Left lung (tissue), 10 donors: ENCODE data around the gene RHEX. TPM values are rescaled to one million over a fixed set of nuclear protein-coding genes. Genes with fewer than 3 reads are reported as not detected.

ENCODE experiments used
- ATAC-seq: fragments of 200-7000 bp; cut with Tn5 transposase; one replicate; pipeline ENCODE4 v1.9.1; 2020; ENCODE audit warnings: moderate library complexity
- DNase-seq, 4 donors: peaks; one replicate each; pipeline ENCODE4 v3.0.0-alpha.2; 2013 to 2020
- H3K27ac ChIP-seq, 2 donors: fragments of 200-600 bp; sonication (generic) in 1 of 2; one replicate each; pipeline versions ENCODE4 v1.5.0 to v1.8.0; 2020 to 2021
- H3K27me3 ChIP-seq, 2 donors: fragments of 200-600 bp; sonication (generic) in 1 of 2; one replicate each; pipeline versions ENCODE4 v1.5.0 to v1.8.0; 2020 to 2021
- H3K36me3 ChIP-seq, 2 donors: fragments of 200-600 bp; sonication (generic) in 1 of 2; one replicate each; pipeline versions ENCODE4 v1.5.0 to v1.8.0; 2020 to 2021
- H3K4me1 ChIP-seq, 2 donors: fragments of 200-600 bp; one replicate each; pipeline ENCODE4 v1.8.0; 2021
- H3K4me3 ChIP-seq, 2 donors: fragments of 200-600 bp; sonication (generic) in 1 of 2; one replicate each; pipeline versions ENCODE4 v1.5.0 to v1.8.0; 2020 to 2021; ENCODE audit warnings: mild to moderate bottlenecking in 1 of 2
- H3K9me3 ChIP-seq, 2 donors: fragments of 200-600 bp; sonication (generic) in 1 of 2; one replicate each; pipeline versions ENCODE4 v1.5.0 to v1.8.0; 2020 to 2021
- CTCF ChIP-seq, 2 donors: fragments of 200-600 bp; sonication (generic) in 1 of 2; IDR thresholded peaks; one replicate each; pipeline versions ENCODE4 v1.5.0 to v1.8.0; 2021; ENCODE audit warnings: antibody characterized with exemption in 2 of 2
- intact Hi-C, 2 donors: fragments of 100-400 bp; cut with DNase I; formaldehyde crosslinking; loops; one replicate each; pipeline versions ENCODE4 v1.11.2 to v1.14.2; 2022
- polyA plus RNA-seq, 6 donors: library from polyadenylated mRNA; unstranded; fragments of 120-200 nt; gene quantifications; one replicate each; pipeline ENCODE4 v1.2.1, GENCODE V29; 2013; ENCODE audit not compliant: insufficient read length in 6 of 6
- total RNA-seq, 2 donors: library from RNA; stranded (reverse); fragmentation: NEBNext Ultra II Directional; extraction: Animal tissue kit (Norgen Biotek cat#: 25700); gene quantifications; one replicate each; pipeline ENCODE4 v1.2.1, GENCODE V29; 2021
- donor health status: DM: no; HTN: yes; CAD: no.
- donor health status: DM: no; HTN: no; CAD: no.

RHEX gene
- total and polyA plus RNA-seq, 8 donors: 0.18 to 2.4 (median 0.32) TPM; not detected in 1

DNA sequence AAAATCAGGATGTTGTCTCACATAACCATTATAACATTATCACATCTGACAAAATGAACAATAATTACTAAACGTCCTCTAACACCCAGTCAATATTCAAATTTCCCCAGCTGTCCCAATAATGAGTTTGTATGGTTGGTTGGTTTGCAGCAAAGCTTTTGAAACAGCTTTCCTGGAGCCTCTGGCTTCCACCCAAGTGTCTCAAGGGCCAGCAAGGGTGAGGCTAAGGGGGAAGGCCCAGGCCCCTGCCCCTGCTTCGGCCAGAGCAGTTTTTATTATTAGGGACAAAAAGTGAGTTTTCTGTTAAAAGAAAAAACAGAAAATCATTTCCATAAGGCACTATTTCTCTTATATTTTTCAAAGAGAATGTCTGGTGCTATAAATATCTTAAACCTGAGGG is 83.3 kb downstream of the RHEX start:
- no peaks in the 10 kb centered on the region for H3K36me3 ChIP-seq
- intact Hi-C loops: no loop called here
- DNase-seq (no peak), ATAC-seq (no peak)
- no peaks in the 10 kb centered on the region for H3K9me3 ChIP-seq
- H3K27ac ChIP-seq: no peak overlapping the region
- H3K4me1 ChIP-seq: no peaks in the 10 kb centered on the region
- TF ChIP-seq CTCF (IDR thresholded peaks at IDR 0.05): no peak
- peaks cover 0 to 12% of the 10 kb centered on the region in 2 donors for H3K27me3 ChIP-seq
- H3K4me3 ChIP-seq: no peak overlapping the region

DNA sequence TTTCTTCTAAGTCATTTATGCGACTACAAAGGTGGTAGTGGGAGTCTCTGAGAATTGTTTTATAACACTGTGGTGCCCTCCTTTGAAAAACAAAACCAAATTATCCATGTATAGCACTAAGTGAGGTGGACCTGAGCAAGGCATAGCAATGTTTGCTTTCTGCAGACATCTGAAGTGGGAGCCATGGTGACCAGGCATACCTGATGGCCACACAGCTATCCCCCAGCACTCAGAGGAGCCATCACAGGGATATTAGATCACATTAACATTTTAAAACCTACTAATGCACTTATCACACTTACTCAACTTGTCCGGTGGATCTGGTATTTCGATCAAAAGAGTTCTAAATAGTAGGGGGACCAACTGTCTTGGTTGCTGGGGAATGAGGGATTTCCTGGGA is 89.0 kb downstream of the RHEX start:
- no peaks in the 10 kb centered on the region for H3K9me3 ChIP-seq
- intact Hi-C loops: no loop called here
- no peak overlapping the region for H3K27ac ChIP-seq
- no peak for TF ChIP-seq CTCF (IDR thresholded peaks at IDR 0.05)
- H3K36me3 ChIP-seq: no peaks in the 10 kb centered on the region
- DNase-seq (no peak), ATAC-seq (no peak)
- H3K4me3 ChIP-seq: no peak overlapping the region
- H3K27me3 ChIP-seq: peaks cover 0 to 12% of the 10 kb centered on the region in 2 donors
- H3K4me1 ChIP-seq: no peaks in the 10 kb centered on the region

- no peak for TF ChIP-seq CTCF (IDR thresholded peaks at IDR 0.05)
- H3K4me3 ChIP-seq: no peak overlapping the region
- DNase-seq (no peak), ATAC-seq (no peak)
- H3K9me3 ChIP-seq: no peaks in the 10 kb centered on the region
- no peaks in the 10 kb centered on the region for H3K4me1 ChIP-seq
- intact Hi-C loops: no loop called here
- H3K27me3 ChIP-seq: peaks cover 0 to 12% of the 10 kb centered on the region in 2 donors
- H3K36me3 ChIP-seq: no peaks in the 10 kb centered on the region
- H3K27ac ChIP-seq: no peak overlapping the region
These were observed 89.8 kb downstream of the RHEX start for GRCh38 chr1:206142770-206143169.

GRCh38 chr1:206143537-206144172 is 90.7 kb downstream of the RHEX start:
- intact Hi-C loops: no loop called here

DNA sequence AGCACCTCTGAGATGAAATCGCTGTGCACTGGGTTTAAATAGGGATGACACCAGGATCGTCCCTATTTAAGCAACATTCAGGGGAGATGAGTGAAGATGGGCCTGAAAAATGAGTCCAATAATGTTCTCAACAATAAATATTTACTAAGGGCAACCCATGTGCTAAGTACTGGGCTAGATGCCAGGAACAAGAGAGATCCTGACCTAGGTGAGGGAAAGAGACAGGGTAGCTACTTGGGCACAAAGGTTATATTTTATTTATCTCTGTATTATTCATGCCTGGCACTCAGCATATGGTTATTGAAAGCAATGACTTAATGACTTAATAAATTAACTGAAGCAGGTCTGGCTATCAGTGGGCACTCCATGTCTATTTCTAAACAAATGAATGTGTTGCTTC is 91.6 kb downstream of the RHEX start:
- DNase-seq (no peak), ATAC-seq (no peak)
- intact Hi-C loops: no loop called here
- Histone ChIP-seq H3K4me3 (no peak overlapping the region), H3K27me3 (peaks cover 0 to under 1% of the 10 kb centered on the region in 2 donors), H3K27ac (no peak overlapping the region), H3K9me3 (no peaks in the 10 kb centered on the region), H3K4me1 (no peaks in the 10 kb centered on the region), H3K36me3 (no peaks in the 10 kb centered on the region)
- TF ChIP-seq CTCF (IDR thresholded peaks at IDR 0.05): no peak

More at GRCh38 chr1:206143537-206144172, 90.7 kb downstream of the RHEX start:
- ATAC-seq (no peak), DNase-seq (no peak)
- Histone ChIP-seq H3K4me3 (no peak overlapping the region), H3K27ac (no peak overlapping the region), H3K36me3 (no peaks in the 10 kb centered on the region), H3K4me1 (no peaks in the 10 kb centered on the region), H3K27me3 (peaks cover 0 to 10% of the 10 kb centered on the region in 2 donors), H3K9me3 (no peaks in the 10 kb centered on the region)
- TF ChIP-seq CTCF (IDR thresholded peaks at IDR 0.05): no peak
